Tibial nerve (tissue), 4 donors: Measurements from ENCODE around the gene RASSF5.

Source experiments
- EP300 ChIP-seq, 2 donors: sonication (generic); formaldehyde crosslinking; IDR thresholded peaks; one replicate each; pipeline ENCODE4 v1.6.1; 2017; ENCODE audit warnings: antibody characterized with exemption in 2 of 2, mild to moderate bottlenecking in 1 of 2
- POLR2A ChIP-seq, 2 donors: fragments of 450-650 bp; IDR thresholded peaks; one replicate each; pipeline ENCODE4 v1.6.1; 2017; ENCODE audit warnings: antibody characterized with exemption in 2 of 2, mild to moderate bottlenecking in 2 of 2, moderate library complexity in 2 of 2
- TF ChIP-seq, protein P1 (sequence below), 5 experiments: fragments of 200-600 bp in 3 of 5; fragments of 450-650 bp in 2 of 5; sonication (generic) in 3 of 5; IDR thresholded peaks; one replicate each; pipeline ENCODE4 v1.5.1; 2016 to 2019; ENCODE audit warnings: antibody characterized with exemption in 5 of 5, mild to moderate bottlenecking in 3 of 5, moderate library complexity in 2 of 5

DNA sequence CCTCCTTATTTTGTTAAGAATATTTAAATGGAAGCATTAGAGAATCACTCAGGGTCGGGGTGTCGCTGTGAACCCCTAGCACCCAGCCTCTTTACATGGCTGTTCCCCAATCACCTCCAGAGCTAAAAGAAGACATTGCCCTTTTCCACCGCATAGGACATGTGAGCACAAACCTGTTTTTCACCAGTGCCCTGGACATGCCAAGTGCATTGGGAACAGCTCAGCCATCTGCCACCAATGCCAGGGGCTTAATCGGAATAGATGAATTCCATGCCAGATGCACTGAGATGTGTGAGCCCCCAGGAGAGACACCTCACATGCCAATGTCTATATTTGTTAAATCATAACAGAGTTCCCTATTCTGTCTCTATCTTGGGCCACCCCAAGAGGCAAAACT lies 71.6 kb downstream of the RASSF5 start:
- TF ChIP-seq, protein P1, sequence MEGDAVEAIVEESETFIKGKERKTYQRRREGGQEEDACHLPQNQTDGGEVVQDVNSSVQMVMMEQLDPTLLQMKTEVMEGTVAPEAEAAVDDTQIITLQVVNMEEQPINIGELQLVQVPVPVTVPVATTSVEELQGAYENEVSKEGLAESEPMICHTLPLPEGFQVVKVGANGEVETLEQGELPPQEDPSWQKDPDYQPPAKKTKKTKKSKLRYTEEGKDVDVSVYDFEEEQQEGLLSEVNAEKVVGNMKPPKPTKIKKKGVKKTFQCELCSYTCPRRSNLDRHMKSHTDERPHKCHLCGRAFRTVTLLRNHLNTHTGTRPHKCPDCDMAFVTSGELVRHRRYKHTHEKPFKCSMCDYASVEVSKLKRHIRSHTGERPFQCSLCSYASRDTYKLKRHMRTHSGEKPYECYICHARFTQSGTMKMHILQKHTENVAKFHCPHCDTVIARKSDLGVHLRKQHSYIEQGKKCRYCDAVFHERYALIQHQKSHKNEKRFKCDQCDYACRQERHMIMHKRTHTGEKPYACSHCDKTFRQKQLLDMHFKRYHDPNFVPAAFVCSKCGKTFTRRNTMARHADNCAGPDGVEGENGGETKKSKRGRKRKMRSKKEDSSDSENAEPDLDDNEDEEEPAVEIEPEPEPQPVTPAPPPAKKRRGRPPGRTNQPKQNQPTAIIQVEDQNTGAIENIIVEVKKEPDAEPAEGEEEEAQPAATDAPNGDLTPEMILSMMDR (IDR thresholded peaks at IDR 0.05): no peak
- TF ChIP-seq EP300 (IDR thresholded peaks at IDR 0.05) (no peak), POLR2A (IDR thresholded peaks at IDR 0.05) (no peak)
